ENCODE data around the gene CTSO.
"Not testable (repeated sequence)": the region's sequence is repeated elsewhere in the genome, so short reads cannot be mapped to it uniquely, and the experiment has no call there.

Gene CTSO

GRCh38 chr4:155954118-155954685 lies 536 bp upstream of the CTSO start:
- DNase-seq = no peak

GRCh38 chr4:155952501-155952901 lies 1.2 kb downstream of the CTSO start:
- DNase-seq = no peak

GRCh38 chr4:155950461-155950860 lies 3.2 kb downstream of the CTSO start:
- DNase-seq = no peak

- no peak for DNase-seq
Observed at GRCh38 chr4:155948541-155948940, 5.1 kb downstream of the CTSO start.

- DNase-seq = no peak
Observed at GRCh38 chr4:155946486-155946885, 7.2 kb downstream of the CTSO start.

- no peak for DNase-seq
Observed at GRCh38 chr4:155944516-155944915, 9.2 kb downstream of the CTSO start.

- no peak for DNase-seq
Observed at GRCh38 chr4:155943605-155944291, 9.9 kb downstream of the CTSO start.

GRCh38 chr4:155941820-155942219 lies 11.8 kb downstream of the CTSO start:
- no peak for DNase-seq

- DNase-seq = no peak
Observed at GRCh38 chr4:155941085-155941790, 12.4 kb downstream of the CTSO start.

- DNase-seq = no peak
Observed at GRCh38 chr4:155935389-155935986, 18.2 kb downstream of the CTSO start.

- not testable (repeated sequence) for DNase-seq
Observed at GRCh38 chr4:155934634-155935033, 19.0 kb downstream of the CTSO start.

GRCh38 chr4:155931634-155932033 lies 22.0 kb downstream of the CTSO start:
- no peak for DNase-seq

GRCh38 chr4:155930330-155930729 lies 23.3 kb downstream of the CTSO start:
- DNase-seq = no peak

- DNase-seq = no peak
Observed at GRCh38 chr4:155929833-155930232, 23.8 kb downstream of the CTSO start.

- DNase-seq = no peak
Observed at GRCh38 chr4:155924637-155925036, 29.0 kb downstream of the CTSO start.

GRCh38 chr4:155921597-155921996 lies 32.1 kb downstream of the CTSO start:
- no peak for DNase-seq

- no peak for DNase-seq
Observed at GRCh38 chr4:155914782-155915181, 38.9 kb downstream of the CTSO start.

- no peak for DNase-seq
Observed at GRCh38 chr4:155911905-155912304, 41.8 kb downstream of the CTSO start.

- no peak for DNase-seq
Observed at GRCh38 chr4:155909615-155910226, 43.9 kb downstream of the CTSO start.

GRCh38 chr4:155908187-155909139 lies 45.2 kb downstream of the CTSO start:
- no peak for DNase-seq

- no peak for DNase-seq
Observed at GRCh38 chr4:155907556-155907955, 46.1 kb downstream of the CTSO start.

- DNase-seq = peak; percentile 63
Observed at GRCh38 chr4:155906554-155907247, 47.0 kb downstream of the CTSO start.
